Endothelial cell of umbilical vein (primary cell): Measurements from ENCODE around the gene TM7SF2. TPM values are rescaled to one million over a fixed set of nuclear protein-coding genes. Genes with fewer than 3 reads are reported as not detected.
A peak's percentile ranks its signal among the peaks of the same experiment; 100 is the strongest.

Experiments used
- BruUV-seq: library from RNA; stranded (reverse); fragments of 400-500 nt; replicated peaks from 2 replicates; lab custom pipeline; 2021; lab: Mats Ljungman, UMichigan
- CTCF ChIA-PET: fragments of 300-600, 350-600 bp; sonication (Branson Sonifier 250); formaldehyde crosslinking; loops from one replicate; lab custom pipeline; 2021; ENCODE audit warnings: antibody characterized with exemption, inconsistent platforms; lab: Charles Lee
- POLR2A ChIA-PET: fragments of 300-600, 350-600 bp; sonication (Branson Sonifier 250); formaldehyde crosslinking; loops from one replicate; lab custom pipeline; 2021; ENCODE audit warnings: antibody characterized with exemption, inconsistent platforms; lab: Charles Lee
- DNase-seq: peaks from one replicate; pipeline ENCODE4 v3.0.0-alpha.2; 2011; ENCODE audit warnings: low read depth, low spot score
- FAIRE-seq: peaks from 2 replicates; lab custom pipeline; 2011; peaks lifted over from hg19 to GRCh38; lab: Jason Lieb, UNC
- H2AFZ ChIP-seq: 2 replicates; pipeline ENCODE4 v1.6.0; 2012; ENCODE audit warnings: low read depth, low read length, control low read depth, inconsistent platforms
- H3K27ac ChIP-seq: 2 replicates; pipeline ENCODE4 v1.5.1; 2011; ENCODE audit warnings: low read depth, mild to moderate bottlenecking, control low read depth, low read length, moderate library complexity; ENCODE audit not compliant: insufficient read depth
- H3K27me3 ChIP-seq, 2 experiments: 2 replicates each; pipeline versions ENCODE4 v1.6.0 to v1.6.1; 2011; ENCODE audit warnings: low read length in 2 of 2, mixed read lengths in 1 of 2; ENCODE audit not compliant: control insufficient read depth in 2 of 2, insufficient read depth in 2 of 2
- H3K36me3 ChIP-seq, 2 experiments: 2 replicates in 1 of 2; 3 replicates in 1 of 2; pipeline ENCODE4 v1.5.1; 2011; ENCODE audit warnings: low read length in 2 of 2, mild to moderate bottlenecking in 1 of 2, moderate library complexity in 1 of 2; ENCODE audit not compliant: control insufficient read depth in 2 of 2, insufficient read depth in 2 of 2; ENCODE audit errors: extremely low read depth in 1 of 2
- H3K4me1 ChIP-seq: 3 replicates; pipeline ENCODE4 v1.5.1; 2011; ENCODE audit warnings: mild to moderate bottlenecking, low read length; ENCODE audit not compliant: control insufficient read depth, insufficient read depth; ENCODE audit errors: extremely low read depth
- H3K4me2 ChIP-seq: 2 replicates; pipeline ENCODE4 v1.6.1; 2011; ENCODE audit warnings: low read length, control low read depth, mixed read lengths; ENCODE audit not compliant: insufficient read depth
- H3K4me3 ChIP-seq, 3 experiments: fragments of 200-600 bp in 1 of 3; sonication (generic), shearing (Covaris generic) in 1 of 3; replicated peaks in 1 of 3; 2 replicates each; pipeline ENCODE4 v1.5.1; 2011 to 2016; ENCODE audit warnings: control low read depth in 3 of 3, low read length in 3 of 3, mild to moderate bottlenecking in 2 of 3, inconsistent platforms in 1 of 3, low read depth in 1 of 3, moderate library complexity in 1 of 3; ENCODE audit not compliant: insufficient read depth in 1 of 3
- H3K79me2 ChIP-seq: 2 replicates; pipeline ENCODE4 v1.6.0; 2012; ENCODE audit warnings: low read length, inconsistent platforms; ENCODE audit not compliant: control insufficient read depth, insufficient read depth
- H3K9ac ChIP-seq: replicated peaks from 2 replicates; pipeline ENCODE3; 2011; ENCODE audit warnings: low read length, control low read depth; ENCODE audit not compliant: insufficient read depth; ENCODE audit errors: extremely low read depth
- H3K9me1 ChIP-seq: replicated peaks from 3 replicates; pipeline ENCODE4 v1.6.0; 2011; ENCODE audit warnings: mild to moderate bottlenecking, low read length; ENCODE audit not compliant: control insufficient read depth, insufficient read depth; ENCODE audit errors: extremely low read depth
- H3K9me3 ChIP-seq: replicated peaks from 2 replicates; pipeline ENCODE4 v1.5.1; 2012; ENCODE audit warnings: low read length, inconsistent platforms; ENCODE audit not compliant: control insufficient read depth, insufficient read depth
- H4K20me1 ChIP-seq: replicated peaks from 2 replicates; pipeline ENCODE3; 2011; ENCODE audit warnings: mild to moderate bottlenecking, low read length; ENCODE audit not compliant: control insufficient read depth, insufficient read depth; ENCODE audit errors: extremely low read depth
- CTCF ChIP-seq, 2 donors: IDR thresholded peaks; 1 replicate in 1 of 2; 2 replicates in 1 of 2; pipeline ENCODE4 v1.5.1; 2011; ENCODE audit warnings: low read length in 2 of 2, mild to moderate bottlenecking in 2 of 2, moderate library complexity in 2 of 2, control low read depth in 1 of 2, inconsistent platforms in 1 of 2, low read depth in 1 of 2; ENCODE audit not compliant: insufficient read depth in 1 of 2; ENCODE audit errors: extremely low read depth in 1 of 2
- EZH2 ChIP-seq: IDR thresholded peaks from 2 replicates; pipeline ENCODE4 v1.6.1; 2012; ENCODE audit warnings: borderline replicate concordance, low read depth, mild to moderate bottlenecking, moderate library complexity, low read length, inconsistent platforms; ENCODE audit not compliant: severe bottlenecking
- FOS ChIP-seq: IDR thresholded peaks from 2 replicates; pipeline ENCODE4 v1.6.1; 2011; ENCODE audit warnings: mild to moderate bottlenecking, low read length, moderate library complexity, borderline replicate concordance; ENCODE audit not compliant: insufficient read depth
- GATA2 ChIP-seq: IDR thresholded peaks from 2 replicates; pipeline ENCODE4 v1.7.0; 2011; ENCODE audit warnings: low read depth, mild to moderate bottlenecking, moderate library complexity, mixed read lengths, low read length; ENCODE audit not compliant: insufficient read length, insufficient read depth
- JUN ChIP-seq: IDR thresholded peaks from 2 replicates; pipeline ENCODE4 v1.6.1; 2011; ENCODE audit warnings: borderline replicate concordance, low read depth; ENCODE audit not compliant: insufficient read length, insufficient read depth
- MAX ChIP-seq: IDR thresholded peaks from 2 replicates; pipeline ENCODE4 v1.6.1; 2011; ENCODE audit not compliant: insufficient read depth, insufficient read length
- MYC ChIP-seq: IDR thresholded peaks from one replicate; pipeline ENCODE4 v1.6.1; 2011; ENCODE audit warnings: mild to moderate bottlenecking, low read depth, low read length
- POLR2A ChIP-seq: IDR thresholded peaks from 2 replicates; pipeline ENCODE4 v1.6.1; 2012; ENCODE audit warnings: low read depth, mild to moderate bottlenecking, control low read depth, low read length
- POLR2AphosphoS5 ChIP-seq: IDR thresholded peaks from 2 replicates; pipeline ENCODE4 v1.6.1; 2012; ENCODE audit warnings: low read depth, mild to moderate bottlenecking, control low read depth, low read length, moderate library complexity; ENCODE audit not compliant: insufficient read depth
- dilution Hi-C: fragments of 300-500 bp; cut with MboI; formaldehyde crosslinking; loops from one replicate; pipeline ENCODE4 v1.15.0; 2019; ENCODE audit warnings: low sequenced_read_pairs; ENCODE audit not compliant: extremely low pct_ligation_motif_present
- intact Hi-C: fragments of 100-400 bp; cut with micrococcal nuclease; formaldehyde crosslinking; loops from one replicate; pipeline ENCODE4 v1.10.0; 2022
- polyA plus RNA-seq, 4 experiments: library from polyadenylated mRNA; depleted of rRNA in 3 of 4; stranded (reverse) in 3 of 4; unstranded in 1 of 4; fragments of >200 nt; gene quantifications; 2 replicates each; pipeline versions ENCODE4 v1.2.1 to v1.2.3, GENCODE V29; 2011 to 2012; ENCODE audit warnings: missing spikeins in 1 of 4
- total RNA-seq: library from RNA; stranded (reverse); gene quantifications from 2 replicates; pipeline ENCODE4 v1.2.3, GENCODE V29; 2021

TM7SF2 gene
- total and polyA plus RNA-seq, 2 donors (not counting 3 experiments of a cell fraction or from before 2014, with no cell fraction given) = 11.6 to 47.1 TPM

GRCh38 chr11:65084598-65085375 lies 26.9 kb upstream of the TM7SF2 start:
- Histone ChIP-seq H3K79me2 (peaks cover 34% of the 10 kb centered on the region), H4K20me1 (no peaks in the 10 kb centered on the region), H3K27ac (peak overlapping the region; percentile 61), H3K9ac (peak overlapping the region; percentile 96), H3K4me2 (peak overlapping the region; percentile 84), H2AFZ (peak overlapping the region; percentile 25), H3K36me3 (peaks cover 5 to 28% of the 10 kb centered on the region in 2 experiments), H3K4me1 (peaks cover 17% of the 10 kb centered on the region), H3K4me3 (peak overlapping the region; percentile 56 to 92 (median 83)), H3K9me3 (no peaks in the 10 kb centered on the region), H3K27me3 (no peaks in the 10 kb centered on the region), H3K9me1 (no peaks in the 10 kb centered on the region)
- ChIA-PET POLR2A (interaction anchor here (0.6 to 2.0 kb wide), 2 partner anchors 17 to 38 kb away, joined by 4 to 6 read pairs; partner anchors contain the start of genes FAU and MRPL49), CTCF (no interaction called here)
- TSS peak; percentile 52 for BruUV-seq
- no peak for DNase-seq
- intact Hi-C loops (loop anchor here (1.0 to 2.0 kb wide), 3 partner anchors 12 to 33 kb away; partner anchors contain the start of genes TM7SF2, VPS51 and ZNHIT2), dilution Hi-C loops (no loop called here)
- no peak for TF ChIP-seq MAX
- no peak for TF ChIP-seq CTCF (IDR thresholded peaks at IDR 0.05; ENCODE audit: extremely low read depth in 1 of 2, insufficient read depth in 1 of 2, low read depth in 1 of 2, low read length in 2 of 2)
- no peak for TF ChIP-seq EZH2
- TF ChIP-seq GATA2 = no peak
- no peak for TF ChIP-seq JUN
- no peak for TF ChIP-seq MYC
- TF ChIP-seq POLR2AphosphoS5 = no peak
- TF ChIP-seq FOS = no peak
- TF ChIP-seq POLR2A = no peak
- FAIRE-seq = no peak
